ENCODE measurements around the gene TRIM52.
A peak's percentile ranks its signal among the peaks of the same experiment; 100 is the strongest.
"Not testable (repeated sequence)": the region's sequence is repeated elsewhere in the genome, so short reads cannot be mapped to it uniquely, and the experiment has no call there.

Gene TRIM52

DNA sequence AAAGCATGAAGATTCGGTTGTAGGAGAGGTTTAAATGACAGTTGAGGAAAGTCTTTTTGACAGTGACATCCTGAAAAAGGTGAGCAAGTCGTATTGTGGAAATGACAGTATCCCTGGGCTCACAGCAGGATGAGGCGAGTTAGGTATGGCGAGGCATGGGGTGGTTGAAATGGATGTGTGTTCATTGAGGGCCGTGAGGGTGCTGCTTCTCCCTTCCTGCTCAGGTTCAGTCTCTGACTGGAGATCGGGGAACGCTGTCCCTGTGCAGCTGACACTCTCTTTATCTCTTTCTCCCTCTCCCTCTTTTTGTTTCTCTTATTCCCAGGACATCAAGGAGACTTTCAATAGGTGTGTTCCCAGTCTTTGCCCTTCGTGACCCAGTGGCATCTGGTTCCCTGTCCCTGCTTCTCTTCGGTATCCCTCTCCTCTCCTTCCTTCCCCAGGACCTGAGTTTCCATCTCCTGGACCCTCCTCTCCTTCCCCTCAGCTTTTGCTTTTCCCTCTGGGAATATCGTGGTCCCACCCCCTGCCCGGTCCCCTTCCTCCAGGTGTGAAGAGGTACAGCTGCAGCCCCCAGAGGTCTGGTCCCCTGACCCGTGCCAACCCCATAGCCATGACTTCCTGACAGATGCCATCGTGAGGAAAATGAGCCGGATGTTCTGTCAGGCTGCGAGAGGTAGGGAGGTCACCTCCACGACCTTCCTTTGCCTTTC is 27.7 kb downstream of the TRIM52 start:
- DNase-seq = no peak

DNA sequence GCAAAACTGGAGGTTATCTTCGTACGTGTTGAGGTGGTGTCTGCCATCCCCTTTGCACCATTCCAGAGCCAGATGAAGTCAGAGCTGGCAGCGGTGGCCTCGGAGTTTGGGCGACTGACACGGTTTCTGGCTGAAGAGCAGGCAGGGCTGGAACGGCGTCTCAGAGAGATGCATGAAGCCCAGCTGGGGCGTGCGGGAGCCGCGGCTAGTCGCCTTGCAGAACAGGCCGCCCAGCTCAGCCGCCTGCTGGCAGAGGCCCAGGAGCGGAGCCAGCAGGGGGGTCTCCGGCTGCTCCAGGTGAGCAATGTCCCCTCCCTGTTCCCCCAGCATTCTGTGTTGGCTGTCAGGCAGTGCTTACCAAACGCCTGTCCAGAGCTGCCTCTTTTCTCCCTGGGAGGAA is 28.4 kb downstream of the TRIM52 start:
- no peak for DNase-seq

DNA sequence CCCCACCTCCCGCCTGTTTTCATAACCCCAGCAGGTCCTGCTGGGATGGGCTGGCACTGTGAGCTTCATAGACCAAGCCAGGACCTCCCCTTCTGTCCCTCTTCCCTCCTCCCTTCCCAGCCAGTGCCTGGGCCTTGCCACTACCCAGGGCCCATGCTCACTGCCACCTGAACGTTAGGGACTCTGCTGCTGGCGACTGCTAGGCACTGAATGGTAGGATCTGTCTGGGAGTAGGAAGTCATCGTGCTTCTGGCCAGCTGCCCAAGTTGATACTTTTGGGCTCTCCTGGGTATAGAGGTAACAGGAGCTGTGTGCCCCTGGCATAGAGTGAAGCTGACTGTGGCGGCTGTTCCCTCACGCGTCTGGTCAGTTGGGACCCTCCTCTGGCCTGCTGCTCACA is 29.5 kb downstream of the TRIM52 start:
- no peak for DNase-seq

DNA sequence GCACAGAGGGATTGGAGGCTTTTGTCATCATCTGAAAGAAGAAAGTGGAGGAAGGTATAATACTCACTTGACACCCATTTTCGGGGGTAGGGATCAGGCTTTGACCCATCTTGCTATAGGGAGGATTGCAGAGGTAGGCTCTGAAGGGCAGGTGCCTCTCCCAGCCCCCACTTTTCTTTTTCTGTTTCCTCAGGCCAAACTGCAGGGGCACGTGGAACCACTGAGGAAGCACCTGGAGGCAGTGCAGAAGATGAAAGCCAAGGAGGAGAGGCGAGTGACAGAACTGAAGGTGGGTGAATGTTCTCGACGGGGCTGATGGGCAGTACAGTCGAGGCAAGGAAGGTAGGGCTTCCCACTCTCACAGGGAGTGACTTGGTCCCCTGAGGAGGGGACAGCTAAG is 30.4 kb downstream of the TRIM52 start:
- no peak for DNase-seq

DNA sequence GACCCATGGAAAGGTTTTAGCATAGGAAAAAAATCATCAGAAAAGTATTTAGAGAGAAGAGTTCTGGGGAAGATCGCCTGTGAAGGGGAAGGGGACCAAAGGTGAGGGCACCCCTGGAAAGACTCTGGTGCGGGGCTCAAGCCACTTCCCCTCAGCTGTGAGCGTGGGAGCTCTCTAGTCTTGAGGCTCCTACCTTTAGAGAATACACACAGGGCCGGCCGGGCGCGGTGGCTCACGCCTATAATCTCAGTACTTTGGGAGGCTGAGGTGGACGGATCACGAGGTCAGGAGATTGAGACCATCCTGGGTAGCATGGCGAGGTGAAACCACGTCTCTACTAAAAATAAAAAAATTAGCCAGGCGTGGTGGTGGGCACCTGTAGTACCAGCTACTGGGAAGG is 30.9 kb downstream of the TRIM52 start:
- no peak for DNase-seq

DNA sequence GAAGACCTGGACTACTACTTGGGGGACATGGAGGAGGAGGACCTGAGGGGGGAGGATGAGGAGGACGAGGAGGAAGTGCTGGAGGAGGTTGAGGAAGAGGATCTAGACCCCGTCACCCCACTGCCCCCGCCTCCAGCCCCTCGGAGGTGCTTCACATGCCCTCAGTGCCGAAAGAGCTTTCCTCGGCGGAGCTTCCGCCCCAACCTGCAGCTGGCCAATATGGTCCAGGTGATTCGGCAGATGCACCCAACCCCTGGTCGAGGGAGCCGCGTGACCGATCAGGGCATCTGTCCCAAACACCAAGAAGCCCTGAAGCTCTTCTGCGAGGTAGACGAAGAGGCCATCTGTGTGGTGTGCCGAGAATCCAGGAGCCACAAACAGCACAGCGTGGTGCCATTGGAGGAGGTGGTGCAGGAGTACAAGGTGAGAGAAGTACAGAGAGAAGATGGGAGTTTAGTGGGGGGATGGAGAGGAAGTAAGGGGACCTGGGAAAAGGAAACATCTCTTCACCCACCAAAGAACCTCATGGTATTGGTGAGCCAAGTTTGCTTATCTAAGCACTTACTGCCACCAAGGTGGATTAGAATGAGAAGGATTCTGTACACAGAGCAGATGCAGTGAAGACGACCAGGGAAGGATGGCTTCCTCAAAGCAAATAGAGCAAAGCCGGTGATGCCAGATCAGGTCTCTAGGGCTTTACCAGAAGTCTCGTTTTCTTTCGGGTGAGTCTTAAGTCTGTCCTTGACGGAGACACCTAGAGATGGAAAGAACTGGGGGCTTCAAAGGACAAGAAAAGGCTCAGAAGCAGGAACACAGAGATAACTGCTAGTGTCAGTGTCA is 36.3 kb downstream of the TRIM52 start:
- no peak for DNase-seq

DNA sequence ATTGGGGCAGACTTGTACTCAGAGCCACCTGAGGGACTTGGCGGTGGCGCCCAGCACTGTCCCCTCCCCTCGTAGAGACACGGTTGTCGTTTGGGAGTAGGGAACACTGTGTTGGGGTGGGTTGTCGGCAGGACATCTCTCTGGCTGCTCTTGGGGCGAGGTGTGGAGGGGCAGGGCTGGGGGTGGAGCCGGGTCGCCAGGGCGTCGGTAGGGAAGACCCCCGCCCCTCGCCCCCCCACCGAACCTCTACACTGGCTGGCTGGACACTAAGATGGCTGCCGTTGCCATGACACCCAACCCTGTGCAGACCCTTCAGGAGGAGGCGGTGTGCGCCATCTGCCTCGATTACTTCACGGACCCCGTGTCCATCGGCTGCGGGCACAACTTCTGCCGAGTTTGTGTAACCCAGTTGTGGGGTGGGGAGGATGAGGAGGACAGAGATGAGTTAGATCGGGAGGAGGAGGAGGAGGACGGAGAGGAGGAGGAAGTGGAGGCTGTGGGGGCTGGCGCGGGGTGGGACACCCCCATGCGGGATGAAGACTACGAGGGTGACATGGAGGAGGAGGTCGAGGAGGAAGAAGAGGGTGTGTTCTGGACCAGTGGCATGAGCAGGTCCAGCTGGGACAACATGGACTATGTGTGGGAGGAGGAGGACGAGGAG is 37.1 kb downstream of the TRIM52 start:
- DNase-seq = no peak

DNA sequence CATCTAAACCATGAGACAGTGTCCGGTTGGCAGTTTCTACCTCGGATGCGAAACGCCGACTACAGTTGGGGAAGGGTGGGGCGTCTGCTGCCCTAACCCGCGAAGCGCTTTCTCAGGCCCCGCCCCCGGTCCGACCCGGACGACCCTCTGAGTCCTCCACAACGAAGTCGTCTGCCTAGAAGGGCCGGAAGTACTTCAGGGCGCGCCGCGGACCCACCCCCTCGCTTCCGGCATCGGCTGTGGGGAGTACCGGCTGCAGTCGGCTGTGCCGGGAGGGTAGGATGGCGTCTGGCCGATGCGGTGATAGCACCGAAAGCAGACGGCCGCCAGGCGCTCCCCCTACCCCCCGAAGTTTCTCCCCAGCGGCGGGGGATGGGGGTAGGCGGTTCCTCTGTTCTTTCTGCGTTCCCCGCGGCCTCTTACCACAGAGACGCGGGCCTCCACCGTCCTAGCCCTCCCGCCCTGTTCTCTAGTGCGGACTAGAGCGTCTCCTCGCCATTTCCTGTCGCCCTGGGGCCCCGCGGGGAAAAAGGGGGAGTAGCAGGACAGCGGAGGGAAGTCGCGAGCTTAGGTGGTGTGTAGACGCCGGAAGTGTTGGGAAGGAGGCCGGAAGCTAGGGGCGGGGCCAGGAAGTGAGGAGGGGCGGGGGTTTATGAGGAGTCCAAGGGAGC is 37.8 kb downstream of the TRIM52 start, which contains the start of gene TRIM41:
TRIM41 (plus strand) TSS at position 224 of the 671 bp plus-strand sequence. CDS start 719 bp downstream, outside the sequence.
- DNase-seq = peak; percentile 99

DNA sequence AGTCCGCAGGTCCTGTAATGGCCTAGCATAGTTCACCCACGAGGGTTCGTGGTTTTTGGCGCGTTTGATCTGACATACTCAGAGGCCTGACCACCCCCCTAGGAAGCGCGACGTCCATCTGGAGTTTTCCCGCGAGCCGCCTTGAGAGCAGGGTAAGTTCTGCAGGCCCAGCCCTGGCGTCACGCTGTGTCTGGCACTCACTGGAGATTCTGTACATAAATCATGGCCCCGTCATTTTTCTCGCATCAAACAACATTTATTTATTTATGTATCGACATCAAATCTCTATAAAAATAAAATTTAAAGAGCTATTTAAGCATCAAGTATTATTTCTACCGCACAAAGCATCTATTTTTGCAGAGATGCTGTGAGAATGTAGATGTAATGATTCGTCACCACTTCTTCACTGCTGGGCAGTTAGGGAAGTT is 38.3 kb downstream of the TRIM52 start:
- no peak for DNase-seq

DNA sequence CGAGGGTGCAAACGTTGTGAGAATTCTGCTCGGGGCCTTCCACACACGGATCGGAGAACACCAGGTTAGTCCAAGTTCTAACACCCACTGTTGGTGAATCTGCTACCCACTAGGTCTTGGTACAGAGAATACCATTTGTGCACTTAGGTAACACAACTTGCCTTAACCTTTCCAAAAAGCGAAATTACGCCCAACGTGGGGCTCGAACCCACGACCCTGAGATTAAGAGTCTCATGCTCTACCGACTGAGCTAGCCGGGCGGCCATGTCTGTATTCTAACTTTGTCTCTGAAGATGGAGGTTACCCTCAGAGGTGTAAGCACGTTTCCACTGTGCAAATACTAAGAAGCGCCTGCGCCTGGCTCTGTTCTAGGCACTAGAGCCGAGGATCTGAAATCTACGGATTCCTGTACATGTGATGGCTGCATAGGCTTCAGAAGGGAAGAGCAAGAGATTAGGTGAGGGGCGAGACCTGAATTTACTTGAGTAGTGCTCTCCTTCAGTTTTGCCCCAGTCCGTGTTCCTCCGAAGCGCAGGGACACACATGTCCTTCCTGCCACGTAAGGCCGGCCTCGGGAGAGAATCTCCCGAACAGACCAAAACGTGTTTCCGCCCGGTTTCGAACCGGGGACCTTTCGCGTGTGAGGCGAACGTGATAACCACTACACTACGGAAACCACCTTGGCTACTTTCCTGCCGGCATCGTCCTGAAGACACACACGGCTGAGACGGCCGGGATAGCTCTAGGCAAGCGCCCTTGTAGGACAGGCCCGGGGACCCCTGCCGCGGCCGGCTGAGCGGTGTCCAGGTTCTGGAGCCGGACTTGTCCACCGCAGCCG is 38.9 kb downstream of the TRIM52 start:
- DNase-seq = peak; percentile 98

DNA sequence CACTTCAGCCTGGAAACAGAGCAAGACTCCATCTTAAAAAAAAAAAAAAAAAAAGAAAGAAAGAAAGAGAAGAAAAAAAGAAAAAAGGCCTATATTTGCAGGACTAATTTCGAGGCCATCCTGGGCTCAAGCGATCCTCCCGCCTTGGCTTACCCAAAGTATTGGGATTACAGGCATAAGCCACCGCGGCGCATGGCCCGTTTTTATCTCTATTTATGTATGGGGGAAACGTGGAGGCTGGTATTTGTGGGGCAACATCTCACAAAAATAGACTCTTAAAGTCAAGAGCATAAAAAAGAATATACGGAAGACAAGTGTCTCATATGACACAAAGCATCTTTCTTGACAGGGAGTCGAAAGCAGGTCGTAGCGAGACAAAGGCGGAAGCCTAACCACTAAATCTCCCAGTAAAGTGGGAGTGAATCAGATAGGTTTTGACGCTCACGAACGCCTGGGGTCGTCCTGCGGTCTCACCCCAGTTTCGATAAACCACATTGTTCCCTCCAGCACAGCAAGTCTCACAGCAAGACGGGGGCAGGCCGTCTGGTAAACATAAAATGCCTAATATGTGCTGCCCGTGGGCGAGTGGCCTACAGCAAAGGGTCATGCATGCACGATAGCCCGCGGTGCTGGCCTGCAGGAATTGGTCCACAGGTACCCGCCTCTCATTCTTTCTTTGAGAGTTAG is 39.7 kb downstream of the TRIM52 start:
- DNase-seq = no peak

DNA sequence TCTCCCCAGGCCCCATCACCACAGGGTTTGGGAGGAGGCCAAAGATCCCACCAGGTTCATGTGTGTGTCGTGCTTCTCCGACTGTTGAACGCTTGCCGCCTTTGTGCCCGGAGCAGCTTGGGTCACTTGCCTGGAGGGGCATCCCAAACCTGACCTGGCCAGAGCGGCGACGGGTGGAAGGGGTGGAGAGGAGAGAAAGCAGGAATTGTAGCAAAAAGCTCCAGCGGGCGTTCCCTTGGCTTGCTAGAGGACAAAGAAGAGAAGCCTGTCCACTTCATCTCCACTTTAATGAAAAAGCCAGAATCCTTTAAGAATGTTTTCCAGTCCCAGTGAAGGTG is 40.8 kb downstream of the TRIM52 start:
- DNase-seq = no peak

DNA sequence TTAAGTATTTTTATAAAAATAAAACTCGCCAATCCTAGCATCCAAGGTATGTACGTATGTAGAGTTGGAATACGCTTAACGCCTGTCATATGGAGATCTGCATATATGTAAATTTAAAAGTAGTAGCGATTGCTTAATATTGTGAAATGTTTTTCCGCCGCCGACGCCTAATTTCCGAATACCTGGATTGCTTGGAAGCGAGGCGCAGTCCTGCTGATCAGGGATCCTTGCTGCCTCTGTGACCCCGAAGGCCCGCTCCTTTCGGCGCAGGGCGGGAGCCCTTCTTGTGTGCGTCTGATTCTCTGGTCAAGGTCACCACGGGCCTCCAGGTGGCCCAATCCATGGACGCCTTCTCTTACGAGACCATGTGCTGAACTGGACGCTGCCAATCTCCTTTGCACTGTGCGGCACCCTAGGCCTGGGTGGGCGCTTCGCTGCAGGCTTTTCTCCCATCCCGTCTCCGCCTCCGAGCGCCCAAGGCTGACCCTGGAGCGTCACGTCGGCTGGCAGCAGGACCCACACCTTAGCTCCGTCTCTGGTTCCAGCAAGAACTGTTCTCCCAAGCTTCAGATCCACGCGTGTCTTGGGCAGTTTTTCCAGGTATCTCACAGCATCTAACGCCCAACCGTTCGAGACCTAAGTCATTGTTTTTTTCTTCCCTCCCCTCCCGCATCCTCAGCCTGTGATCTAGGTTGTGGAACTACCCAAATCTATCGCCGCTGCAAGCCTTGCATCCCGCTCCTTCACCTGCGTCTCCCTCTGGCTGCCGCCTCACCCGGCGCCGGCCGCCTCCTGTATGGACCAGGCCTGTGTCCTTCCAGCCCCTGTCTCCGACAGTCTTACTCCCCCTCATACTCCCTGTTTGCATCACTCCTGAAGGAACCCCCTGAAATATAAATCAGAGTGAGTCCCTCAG is 41.4 kb downstream of the TRIM52 start:
- no peak for DNase-seq

DNA sequence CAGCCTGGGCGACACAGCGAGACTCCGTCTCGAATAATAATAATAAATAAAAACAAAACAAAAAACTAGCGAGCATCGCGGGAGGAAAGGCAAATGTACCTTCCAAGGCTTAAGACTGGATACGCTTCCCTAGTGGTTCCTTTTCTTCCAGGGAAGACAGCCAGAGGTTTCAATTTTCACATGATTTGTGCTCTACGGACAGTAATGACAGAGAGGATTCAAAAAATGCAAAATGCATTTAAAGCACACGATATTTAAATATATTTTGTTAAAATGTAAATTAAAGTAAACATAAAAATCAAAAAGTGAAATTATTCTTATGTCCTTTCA is 42.2 kb downstream of the TRIM52 start:
- no peak for DNase-seq

DNA sequence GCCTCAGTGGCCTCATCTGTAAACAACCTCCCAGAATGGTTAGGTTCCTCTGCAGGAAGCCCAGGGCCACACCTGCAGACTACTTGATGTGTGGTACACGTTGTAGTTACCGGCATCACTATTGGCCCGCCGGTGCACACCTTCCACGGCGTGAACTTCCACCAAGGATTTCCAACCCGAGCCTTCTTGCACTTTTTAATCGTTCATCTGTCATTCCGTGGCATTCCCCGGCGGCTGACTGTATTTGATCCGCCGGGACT is 43.2 kb downstream of the TRIM52 start:
- DNase-seq = no peak

DNA sequence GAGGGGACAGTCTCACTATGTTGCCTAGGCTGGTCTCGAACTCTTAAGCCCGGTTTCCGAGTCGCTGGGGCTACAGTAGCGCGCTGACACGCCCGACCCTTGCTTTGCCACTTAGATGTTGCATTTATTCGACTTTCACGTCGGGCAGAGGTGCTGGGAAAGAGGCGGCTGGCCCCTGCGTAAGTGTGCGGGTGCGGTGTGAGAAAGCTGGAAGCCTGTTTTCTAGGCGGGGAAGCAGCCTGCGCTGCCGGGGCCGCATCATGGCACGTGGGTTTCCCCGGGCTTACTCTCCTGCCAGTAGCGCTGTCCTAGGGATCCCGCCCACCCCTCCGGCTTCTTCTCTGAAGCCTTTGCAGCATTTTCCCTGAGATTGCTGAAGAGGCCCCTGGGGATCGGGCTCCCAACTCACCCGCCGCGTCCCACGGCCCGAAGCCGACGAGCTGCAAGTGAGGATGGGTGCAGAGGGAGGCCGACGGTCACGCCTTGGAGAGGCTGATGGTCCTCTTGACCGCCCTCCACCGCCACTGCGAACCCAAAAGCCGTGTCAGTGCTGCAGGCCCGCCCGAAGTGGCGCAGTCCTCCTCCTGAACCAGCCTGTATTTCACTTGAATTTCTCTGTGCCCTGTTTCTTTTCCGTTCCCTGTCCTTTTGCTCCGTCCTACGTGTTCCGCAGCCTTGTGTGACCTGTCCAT is 43.7 kb downstream of the TRIM52 start:
- DNase-seq = peak; percentile 84

DNA sequence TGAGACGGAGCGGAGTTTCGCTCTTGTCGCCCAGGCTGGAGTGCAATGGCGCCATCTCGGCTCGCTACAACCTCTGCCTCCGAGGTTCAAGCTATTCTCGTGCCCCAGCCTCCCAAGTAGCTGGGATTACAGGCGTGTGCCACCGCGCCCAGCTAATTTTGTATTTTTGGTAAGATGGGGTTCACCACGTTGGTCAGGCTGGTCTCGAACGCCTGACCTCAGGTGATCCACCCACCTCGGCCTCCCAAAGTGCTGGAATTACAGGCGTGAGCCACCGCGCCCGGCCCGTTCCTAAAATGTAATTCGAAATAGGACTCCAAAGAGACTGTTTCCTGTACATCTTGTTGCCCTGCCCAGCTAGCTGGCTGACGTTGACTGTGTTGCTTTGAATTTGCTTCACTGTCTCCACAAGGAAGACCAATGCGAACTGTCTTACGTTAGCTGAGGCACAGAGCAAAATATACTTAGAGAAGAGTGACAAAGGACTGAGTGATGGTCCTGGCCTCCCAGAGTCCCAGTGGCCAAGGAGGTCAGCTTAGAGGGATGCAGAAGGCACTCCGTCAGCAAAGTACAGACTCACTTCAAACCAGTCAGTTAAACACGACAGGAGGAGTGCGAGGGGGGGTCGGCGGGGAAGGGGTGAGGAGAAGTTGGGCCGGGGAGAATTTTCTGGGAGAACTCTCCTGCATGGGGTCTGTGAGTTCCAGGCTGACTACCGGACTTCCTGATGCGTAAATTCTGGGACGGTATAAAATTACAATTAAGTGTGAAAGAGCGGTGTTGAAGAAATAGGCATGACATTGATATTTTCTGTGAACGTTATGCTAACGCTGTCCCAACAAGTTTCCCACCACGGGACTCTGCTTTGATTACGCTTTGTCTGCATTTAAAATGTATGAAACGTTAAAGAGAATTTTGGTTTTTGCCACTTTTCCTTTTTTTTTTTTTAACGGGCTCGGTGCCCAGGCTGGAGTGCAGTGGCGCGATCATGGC is 44.6 kb downstream of the TRIM52 start:
- no peak for DNase-seq

DNA sequence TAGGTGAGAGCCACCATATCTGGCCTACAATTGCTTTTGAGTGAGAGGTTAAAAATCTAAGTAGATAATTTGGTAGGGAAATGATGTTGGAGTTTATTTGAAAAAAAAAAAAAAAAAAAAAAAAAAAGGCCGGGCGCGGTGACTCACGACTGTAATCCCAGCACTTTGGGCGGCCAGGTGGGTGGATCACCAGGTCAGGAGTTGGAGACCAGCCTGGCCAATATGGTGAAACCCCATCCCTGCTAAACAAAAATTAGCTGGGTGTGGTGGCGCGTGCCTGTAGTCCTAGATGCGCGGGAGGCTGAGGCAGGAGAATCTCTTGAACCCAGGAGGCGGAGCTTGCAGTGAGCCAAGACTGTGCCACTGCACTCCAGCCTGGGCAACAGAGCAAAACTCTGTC is 46.7 kb downstream of the TRIM52 start:
- not testable (repeated sequence) for DNase-seq

DNA sequence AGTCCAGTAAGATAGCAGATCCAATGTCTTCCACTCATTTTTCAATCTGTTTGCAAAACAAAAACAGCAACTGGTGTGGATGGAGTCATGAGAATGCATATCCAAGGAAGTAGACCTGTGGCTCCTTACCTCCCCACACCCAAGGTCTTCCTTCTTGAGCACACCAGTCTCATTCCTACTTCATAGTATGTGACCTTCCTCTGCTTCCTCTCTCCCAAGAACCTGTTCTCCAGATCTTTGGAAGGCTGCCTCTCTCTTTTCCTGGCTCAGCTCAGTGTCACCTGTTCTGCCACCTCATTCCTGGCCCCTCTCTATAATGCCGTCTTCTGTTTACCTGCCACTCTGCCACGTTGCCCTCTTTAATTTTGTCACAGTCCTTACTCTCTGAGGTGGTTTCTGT is 48.0 kb downstream of the TRIM52 start:
- no peak for DNase-seq
